ENCODE measurements around the gene BZW1.
"Not testable (repeated sequence)": the region's sequence is repeated elsewhere in the genome, so short reads cannot be mapped to it uniquely, and the experiment has no call there.

DNA sequence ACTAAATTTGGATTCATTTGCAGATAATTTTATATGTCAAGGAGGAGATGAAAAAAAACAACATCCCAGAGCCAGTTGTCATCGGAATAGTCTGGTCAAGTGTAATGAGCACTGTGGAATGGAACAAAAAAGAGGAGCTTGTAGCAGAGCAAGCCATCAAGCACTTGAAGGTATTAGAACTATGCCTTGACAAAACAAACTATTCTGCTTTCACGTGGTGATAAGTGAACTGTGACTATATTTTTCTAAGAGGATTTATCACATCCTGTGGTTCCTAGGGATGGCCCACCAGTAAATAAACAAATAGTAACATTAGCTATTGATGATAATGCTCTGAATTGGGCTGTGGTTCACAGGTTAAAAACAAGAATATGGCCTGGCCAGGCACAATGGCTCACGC is 7.0 kb downstream of the BZW1 start:
- not testable (repeated sequence) for TF ChIP-seq EP300, POLR2A (IDR thresholded peaks at IDR 0.05)

Measured in tibial nerve (tissue), 3 donors.